Measurements from ENCODE around the gene ATP6V1E1.

DNA sequence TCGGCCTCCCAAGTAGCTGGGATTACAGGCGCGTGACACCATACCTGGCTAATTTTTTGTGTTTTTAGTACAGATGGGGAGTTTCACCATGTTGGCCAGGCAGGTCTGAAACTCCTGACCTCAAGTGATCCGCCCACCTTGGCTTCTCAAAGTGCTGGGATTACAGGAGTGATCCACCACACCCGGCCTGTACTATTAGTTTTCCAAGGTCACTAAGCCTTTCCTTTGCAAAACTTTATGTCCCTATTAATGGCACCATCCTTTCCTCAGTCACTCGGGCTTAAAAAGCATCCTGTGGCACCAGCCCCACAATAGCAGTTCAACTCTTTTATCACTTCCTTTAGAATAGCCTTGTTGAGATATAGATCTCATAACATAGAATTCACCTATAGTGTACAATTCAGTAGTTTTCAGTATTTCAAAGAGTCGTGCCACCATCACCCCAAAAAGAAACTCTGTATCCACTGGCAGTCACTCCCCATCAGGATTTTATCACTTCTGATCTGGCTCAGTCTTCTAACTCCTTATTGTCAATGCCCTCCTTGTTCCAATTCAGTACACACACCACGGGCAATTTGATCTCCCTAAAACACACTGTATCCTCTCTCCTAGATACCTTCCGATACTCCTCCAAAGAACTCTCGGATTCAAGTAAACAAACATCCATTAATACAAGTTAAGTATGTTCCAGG is 9.1 kb upstream of the ATP6V1E1 start:
- TF ChIP-seq, protein P1, sequence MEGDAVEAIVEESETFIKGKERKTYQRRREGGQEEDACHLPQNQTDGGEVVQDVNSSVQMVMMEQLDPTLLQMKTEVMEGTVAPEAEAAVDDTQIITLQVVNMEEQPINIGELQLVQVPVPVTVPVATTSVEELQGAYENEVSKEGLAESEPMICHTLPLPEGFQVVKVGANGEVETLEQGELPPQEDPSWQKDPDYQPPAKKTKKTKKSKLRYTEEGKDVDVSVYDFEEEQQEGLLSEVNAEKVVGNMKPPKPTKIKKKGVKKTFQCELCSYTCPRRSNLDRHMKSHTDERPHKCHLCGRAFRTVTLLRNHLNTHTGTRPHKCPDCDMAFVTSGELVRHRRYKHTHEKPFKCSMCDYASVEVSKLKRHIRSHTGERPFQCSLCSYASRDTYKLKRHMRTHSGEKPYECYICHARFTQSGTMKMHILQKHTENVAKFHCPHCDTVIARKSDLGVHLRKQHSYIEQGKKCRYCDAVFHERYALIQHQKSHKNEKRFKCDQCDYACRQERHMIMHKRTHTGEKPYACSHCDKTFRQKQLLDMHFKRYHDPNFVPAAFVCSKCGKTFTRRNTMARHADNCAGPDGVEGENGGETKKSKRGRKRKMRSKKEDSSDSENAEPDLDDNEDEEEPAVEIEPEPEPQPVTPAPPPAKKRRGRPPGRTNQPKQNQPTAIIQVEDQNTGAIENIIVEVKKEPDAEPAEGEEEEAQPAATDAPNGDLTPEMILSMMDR (IDR thresholded peaks at IDR 0.05), result no peak
- no peak for TF ChIP-seq EP300 (IDR thresholded peaks at IDR 0.05)
- no peak for TF ChIP-seq POLR2A (IDR thresholded peaks at IDR 0.05)

Measured in ovary (tissue), 3 donors.